Breast epithelium (tissue), 3 donors: ENCODE data around the gene LRRC4C.

Source experiments
- CTCF ChIP-seq, 3 donors: fragments of 450-650 bp; IDR thresholded peaks; one replicate each; pipeline ENCODE4 v1.5.1; 2016 to 2017; ENCODE audit warnings: antibody characterized with exemption in 3 of 3, mild to moderate bottlenecking in 3 of 3, moderate library complexity in 3 of 3
- POLR2A ChIP-seq: fragments of 450-650 bp; IDR thresholded peaks from one replicate; pipeline ENCODE4 v1.6.1; 2016; ENCODE audit warnings: antibody characterized with exemption, mild to moderate bottlenecking, moderate library complexity

- no peak for TF ChIP-seq CTCF (IDR thresholded peaks at IDR 0.05)
- TF ChIP-seq POLR2A = no peak
These were observed 1071.2 kb downstream of the LRRC4C start for GRCh38 chr11:40388097-40388818.
